Measurements from ENCODE around the gene ASCC1. TPM values are rescaled to one million over a fixed set of nuclear protein-coding genes. Genes with fewer than 3 reads are reported as not detected.

Gene ASCC1
- total and polyA plus RNA-seq, 2 donors (not counting 1 experiment from before 2014, with no cell fraction given): 17.9 to 28.1 TPM

DNA sequence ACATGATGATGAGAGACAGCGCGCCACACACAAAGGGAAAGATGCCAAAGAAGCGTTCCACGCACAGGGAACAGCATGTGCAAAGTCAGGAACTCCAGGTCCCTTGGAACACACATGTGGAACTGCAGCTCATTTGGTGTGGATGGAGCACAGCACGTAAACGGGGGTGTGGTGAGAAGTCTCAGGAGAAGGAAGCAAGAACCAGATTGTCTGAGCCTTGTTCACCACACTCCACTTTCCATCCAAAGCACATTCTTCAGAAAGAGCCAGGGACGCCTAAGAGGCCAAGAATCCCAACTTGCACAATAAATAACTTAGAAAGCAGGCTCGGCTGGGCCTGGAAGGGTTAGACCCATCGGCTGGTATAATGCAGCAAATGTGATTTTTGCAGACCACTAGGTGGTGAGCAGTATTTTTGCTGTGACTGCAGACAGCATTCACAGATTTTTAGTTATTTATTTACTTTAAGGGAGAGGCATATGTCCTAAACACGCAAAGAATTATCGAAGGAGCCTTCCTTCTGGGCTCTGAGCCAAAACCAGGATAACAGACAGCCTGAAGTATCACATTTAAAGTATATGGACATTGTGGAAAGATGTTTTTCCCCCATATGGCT lies 27.9 kb upstream of the ASCC1 start:
- no peak overlapping the region for H3K9ac ChIP-seq (ENCODE audit: low read length)
- no peak for DNase-seq
- H2AFZ ChIP-seq (ENCODE audit: insufficient read depth, low read depth, low read length, poor library complexity, severe bottlenecking): no peak overlapping the region
- H3K27me3 ChIP-seq (replicated peaks in 1 of 4; ENCODE audit: control extremely low read depth in 1 of 4, control insufficient read depth in 3 of 4, insufficient read depth in 4 of 4, low read length in 3 of 4): no peaks in the 10 kb centered on the region
- peak overlapping the region; percentile 81 for H3K27ac Mint-ChIP-seq
- peaks cover 12% of the 10 kb centered on the region for H3K79me2 ChIP-seq (ENCODE audit: control insufficient read depth, insufficient read depth, low read length)
- ChIA-PET CTCF (interaction anchor here (0.7 to 3.0 kb wide), 6 partner anchors 9 to 93 kb away, joined by 3 to 16 read pairs (median 3); no protein-coding TSS in a partner anchor), POLR2A (no interaction called here)
- no peaks in the 10 kb centered on the region for H3K9me3 ChIP-seq (ENCODE audit: control extremely low read depth in 1 of 3, control insufficient read depth in 2 of 3, insufficient read depth in 1 of 3, low read length in 2 of 3)
- peaks cover 78% of the 10 kb centered on the region for H3K4me1 Mint-ChIP-seq
- WGBS (ENCODE audit: insufficient coverage): 96% methylated on average over 4 of the region's 11 CpGs
- TF ChIP-seq, protein P1, sequence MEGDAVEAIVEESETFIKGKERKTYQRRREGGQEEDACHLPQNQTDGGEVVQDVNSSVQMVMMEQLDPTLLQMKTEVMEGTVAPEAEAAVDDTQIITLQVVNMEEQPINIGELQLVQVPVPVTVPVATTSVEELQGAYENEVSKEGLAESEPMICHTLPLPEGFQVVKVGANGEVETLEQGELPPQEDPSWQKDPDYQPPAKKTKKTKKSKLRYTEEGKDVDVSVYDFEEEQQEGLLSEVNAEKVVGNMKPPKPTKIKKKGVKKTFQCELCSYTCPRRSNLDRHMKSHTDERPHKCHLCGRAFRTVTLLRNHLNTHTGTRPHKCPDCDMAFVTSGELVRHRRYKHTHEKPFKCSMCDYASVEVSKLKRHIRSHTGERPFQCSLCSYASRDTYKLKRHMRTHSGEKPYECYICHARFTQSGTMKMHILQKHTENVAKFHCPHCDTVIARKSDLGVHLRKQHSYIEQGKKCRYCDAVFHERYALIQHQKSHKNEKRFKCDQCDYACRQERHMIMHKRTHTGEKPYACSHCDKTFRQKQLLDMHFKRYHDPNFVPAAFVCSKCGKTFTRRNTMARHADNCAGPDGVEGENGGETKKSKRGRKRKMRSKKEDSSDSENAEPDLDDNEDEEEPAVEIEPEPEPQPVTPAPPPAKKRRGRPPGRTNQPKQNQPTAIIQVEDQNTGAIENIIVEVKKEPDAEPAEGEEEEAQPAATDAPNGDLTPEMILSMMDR (IDR thresholded peaks at IDR 0.05): no peak
- TF ChIP-seq EZH2 (IDR thresholded peaks at IDR 0.05; ENCODE audit: borderline replicate concordance, insufficient read depth, low read depth, low read length, poor library complexity, severe bottlenecking): no peak
- H3K4me1 ChIP-seq (ENCODE audit: control insufficient read depth in 2 of 2, insufficient read depth in 2 of 2, low read length in 2 of 2): peaks cover 58 to 76% of the 10 kb centered on the region in 2 donors
- H3K4me3 Mint-ChIP-seq: no peak overlapping the region
- no peak overlapping the region for H3K4me2 ChIP-seq (replicated peaks; ENCODE audit: low read depth, low read length, poor library complexity, severe bottlenecking)
- H3K27ac ChIP-seq (ENCODE audit: low read length in 2 of 2): peak overlapping the region in 1 of 2 donors; percentile 47
- intact Hi-C loops (cut with micrococcal nuclease): loop anchor here (2.0 kb wide), 1 partner anchor 17 kb away; no protein-coding TSS in a partner anchor
- H3K27me3 Mint-ChIP-seq: no peaks in the 10 kb centered on the region
- no peak for ATAC-seq (ENCODE audit: low read depth)
- no peaks in the 10 kb centered on the region for H4K20me1 ChIP-seq (ENCODE audit: control insufficient read depth, insufficient read depth, low read length, poor library complexity, severe bottlenecking)
- H3K36me3 ChIP-seq (replicated peaks in 1 of 2; ENCODE audit: control extremely low read depth in 1 of 2, control insufficient read depth in 1 of 2, extremely low read depth in 1 of 2, insufficient read depth in 2 of 2, low read length in 1 of 2): no peaks in the 10 kb centered on the region
- H3K9me3 Mint-ChIP-seq (ENCODE audit: insufficient read depth): no peaks in the 10 kb centered on the region
- H3K4me3 ChIP-seq (ENCODE audit: control extremely low read depth in 1 of 5, extremely low read depth in 1 of 5, insufficient read depth in 1 of 5, low read depth in 2 of 5, low read length in 4 of 5): no peak overlapping the region

- H3K36me3 ChIP-seq (replicated peaks in 1 of 2; ENCODE audit: control extremely low read depth in 1 of 2, control insufficient read depth in 1 of 2, extremely low read depth in 1 of 2, insufficient read depth in 2 of 2, low read length in 1 of 2): no peaks in the 10 kb centered on the region
- H3K4me3 Mint-ChIP-seq: no peak overlapping the region
- ATAC-seq (ENCODE audit: low read depth) (no peak), DNase-seq (no peak)
- no peaks in the 10 kb centered on the region for H3K9me3 Mint-ChIP-seq (ENCODE audit: insufficient read depth)
- WGBS (ENCODE audit: insufficient coverage): 91% methylated on average over 4 of the region's 4 CpGs
- H3K4me2 ChIP-seq (replicated peaks; ENCODE audit: low read depth, low read length, poor library complexity, severe bottlenecking): peak overlapping the region; percentile 26
- TF ChIP-seq, protein P1 (IDR thresholded peaks at IDR 0.05): no peak
- TF ChIP-seq EZH2 (IDR thresholded peaks at IDR 0.05; ENCODE audit: borderline replicate concordance, insufficient read depth, low read depth, low read length, poor library complexity, severe bottlenecking): no peak
- H4K20me1 ChIP-seq (ENCODE audit: control insufficient read depth, insufficient read depth, low read length, poor library complexity, severe bottlenecking): no peaks in the 10 kb centered on the region
- no peak overlapping the region for H3K27ac ChIP-seq (ENCODE audit: low read length in 2 of 2)
- H3K4me1 Mint-ChIP-seq: peaks cover 65% of the 10 kb centered on the region
- H2AFZ ChIP-seq (ENCODE audit: insufficient read depth, low read depth, low read length, poor library complexity, severe bottlenecking): no peak overlapping the region
- intact Hi-C loops (cut with micrococcal nuclease): no loop called here
- no peaks in the 10 kb centered on the region for H3K9me3 ChIP-seq (ENCODE audit: control extremely low read depth in 1 of 3, control insufficient read depth in 2 of 3, insufficient read depth in 1 of 3, low read length in 2 of 3)
- POLR2A ChIA-PET: interaction anchor here (0.6 to 0.8 kb wide), 2 partner anchors 12 to 22 kb away, joined by 3 to 5 read pairs; no protein-coding TSS in a partner anchor
- CTCF ChIA-PET: interaction anchor here (0.7 to 3.0 kb wide), 3 partner anchors 16 to 94 kb away, joined by 3 to 16 read pairs (median 3); no protein-coding TSS in a partner anchor
- peaks cover 15% of the 10 kb centered on the region for H3K79me2 ChIP-seq (ENCODE audit: control insufficient read depth, insufficient read depth, low read length)
- peaks cover 47 to 63% of the 10 kb centered on the region in 2 donors for H3K4me1 ChIP-seq (ENCODE audit: control insufficient read depth in 2 of 2, insufficient read depth in 2 of 2, low read length in 2 of 2)
- H3K4me3 ChIP-seq (ENCODE audit: control extremely low read depth in 1 of 5, extremely low read depth in 1 of 5, insufficient read depth in 1 of 5, low read depth in 2 of 5, low read length in 4 of 5): no peak overlapping the region
- H3K27me3 Mint-ChIP-seq: no peaks in the 10 kb centered on the region
- H3K9ac ChIP-seq (ENCODE audit: low read length): no peak overlapping the region
- H3K27ac Mint-ChIP-seq: peak overlapping the region; percentile 12
- H3K27me3 ChIP-seq (replicated peaks in 1 of 4; ENCODE audit: control extremely low read depth in 1 of 4, control insufficient read depth in 3 of 4, insufficient read depth in 4 of 4, low read length in 3 of 4): no peaks in the 10 kb centered on the region
Measured at GRCh38 chr10:72242675-72243074, 26.6 kb upstream of the ASCC1 start.
